ENCODE measurements around the gene RPA1. TPM values are rescaled to one million over a fixed set of nuclear protein-coding genes. Genes with fewer than 3 reads are reported as not detected.

Gene RPA1
- polyA plus RNA-seq, 1 experiment: 67.9 TPM

GRCh38 chr17:1872254-1872653 is 42.4 kb downstream of the RPA1 start:
- H3K4me3 ChIP-seq (ENCODE audit: low read depth, low read length): no peak overlapping the region
- no peaks in the 10 kb centered on the region; the same call in none of the 2 replicates for H3K36me3 ChIP-seq (ENCODE audit: control insufficient read depth, insufficient read depth, low read length)
- no peaks in the 10 kb centered on the region for H3K27me3 ChIP-seq (ENCODE audit: control insufficient read depth, insufficient read depth, low read length)
- ChIA-PET CTCF (no interaction called here), POLR2A (no interaction called here)
- no peak for TF ChIP-seq CTCF (IDR thresholded peaks at IDR 0.05; ENCODE audit: insufficient read depth, low read depth, low read length)
- no peak for DNase-seq (ENCODE audit: low read depth)

GRCh38 chr17:1872976-1873375 is 43.2 kb downstream of the RPA1 start:
- no peak for TF ChIP-seq CTCF (IDR thresholded peaks at IDR 0.05; ENCODE audit: insufficient read depth, low read depth, low read length)
- Histone ChIP-seq H3K27me3 (ENCODE audit: control insufficient read depth, insufficient read depth, low read length) (no peaks in the 10 kb centered on the region), H3K36me3 (ENCODE audit: control insufficient read depth, insufficient read depth, low read length) (no peaks in the 10 kb centered on the region; the same call in none of the 2 replicates), H3K4me3 (ENCODE audit: low read depth, low read length) (no peak overlapping the region)
- DNase-seq (ENCODE audit: low read depth): no peak
- ChIA-PET POLR2A (no interaction called here), CTCF (no interaction called here)

GRCh38 chr17:1873418-1873817 is 43.6 kb downstream of the RPA1 start:
- TF ChIP-seq CTCF (IDR thresholded peaks at IDR 0.05; ENCODE audit: insufficient read depth, low read depth, low read length): no peak
- H3K27me3 ChIP-seq (ENCODE audit: control insufficient read depth, insufficient read depth, low read length): no peaks in the 10 kb centered on the region
- no peak overlapping the region for H3K4me3 ChIP-seq (ENCODE audit: low read depth, low read length)
- no peak for DNase-seq (ENCODE audit: low read depth)
- CTCF ChIA-PET: no interaction called here
- H3K36me3 ChIP-seq (ENCODE audit: control insufficient read depth, insufficient read depth, low read length): no peaks in the 10 kb centered on the region; the same call in none of the 2 replicates
- POLR2A ChIA-PET: no interaction called here

- no peak overlapping the region for H3K4me3 ChIP-seq (ENCODE audit: low read depth, low read length)
- CTCF ChIA-PET: no interaction called here
- H3K36me3 ChIP-seq (ENCODE audit: control insufficient read depth, insufficient read depth, low read length): peaks cover 14% of the 10 kb centered on the region
- DNase-seq (ENCODE audit: low read depth): no peak
- POLR2A ChIA-PET: no interaction called here
- no peaks in the 10 kb centered on the region for H3K27me3 ChIP-seq (ENCODE audit: control insufficient read depth, insufficient read depth, low read length)
- no peak for TF ChIP-seq CTCF (IDR thresholded peaks at IDR 0.05; ENCODE audit: insufficient read depth, low read depth, low read length)
These were observed 45.8 kb downstream of the RPA1 start for GRCh38 chr17:1875597-1875996.

GRCh38 chr17:1878419-1879121 is 48.8 kb downstream of the RPA1 start:
- POLR2A ChIA-PET: no interaction called here
- Histone ChIP-seq H3K27me3 (ENCODE audit: control insufficient read depth, insufficient read depth, low read length) (no peaks in the 10 kb centered on the region), H3K36me3 (ENCODE audit: control insufficient read depth, insufficient read depth, low read length) (peaks cover 14% of the 10 kb centered on the region), H3K4me3 (ENCODE audit: low read depth, low read length) (no peak overlapping the region)
- DNase-seq (ENCODE audit: low read depth): no peak
- TF ChIP-seq CTCF (IDR thresholded peaks at IDR 0.05; ENCODE audit: insufficient read depth, low read depth, low read length): no peak
- CTCF ChIA-PET: interaction anchor here (1.4 to 1.9 kb wide), 3 partner anchors 11 to 16 kb away, joined by 3 to 8 read pairs (median 5); no protein-coding TSS in a partner anchor

All from BJ (cell line).